OCI-LY7 (cell line): ENCODE measurements around the gene CMIP. TPM values are rescaled to one million over a fixed set of nuclear protein-coding genes. Genes with fewer than 3 reads are reported as not detected.

Experiments used
- BruUV-seq: library from RNA; stranded (reverse); fragments of 400-500 nt; replicated peaks from 2 replicates; lab custom pipeline; 2021; lab: Mats Ljungman, UMichigan
- CTCF ChIA-PET: fragments of 300-600 bp; sonication (Branson Sonifier 250); formaldehyde crosslinking; loops from one replicate; lab custom pipeline; 2022; ENCODE audit warnings: antibody characterized with exemption; ENCODE audit not compliant: unreplicated experiment; lab: Charles Lee
- POLR2A ChIA-PET: fragments of 300-600 bp; sonication (Branson Sonifier 250); formaldehyde crosslinking; loops from one replicate; lab custom pipeline; 2022; ENCODE audit warnings: antibody characterized with exemption; lab: Charles Lee
- DNase-seq: peaks from one replicate; pipeline ENCODE4 v3.0.0-alpha.2; 2015; ENCODE audit warnings: low spot score
- H2AFZ ChIP-seq: fragments of 200-600 bp; sonication (generic), shearing (Covaris generic); 2 replicates; pipeline ENCODE4 v1.6.1; 2014; ENCODE audit warnings: mild to moderate bottlenecking, antibody characterized with exemption, low read length, moderate library complexity
- H3K27ac ChIP-seq: fragments of 200-600 bp; sonication (generic); 2 replicates; pipeline ENCODE4 v1.5.1; 2014; ENCODE audit warnings: mixed run types, low read depth, mild to moderate bottlenecking, moderate library complexity, low read length, inconsistent platforms; ENCODE audit not compliant: poor library complexity, severe bottlenecking
- H3K36me3 ChIP-seq: fragments of 200-600 bp; sonication (generic); 2 replicates; pipeline ENCODE4 v1.6.1; 2014; ENCODE audit warnings: mild to moderate bottlenecking, antibody characterized with exemption, low read length, moderate library complexity, mixed read lengths; ENCODE audit not compliant: insufficient read depth
- H3K4me1 ChIP-seq: fragments of 200-600 bp; sonication (generic); 2 replicates; pipeline ENCODE4 v1.5.1; 2014; ENCODE audit warnings: mild to moderate bottlenecking, low read length; ENCODE audit not compliant: insufficient read depth, poor library complexity, severe bottlenecking
- H3K4me2 ChIP-seq: fragments of 200-600 bp; sonication (generic); 2 replicates; pipeline ENCODE4 v1.6.1; 2014; ENCODE audit warnings: mild to moderate bottlenecking, low read length
- H3K4me3 ChIP-seq: fragments of 200-600 bp; sonication (generic); 2 replicates; pipeline ENCODE4 v1.5.1; 2014; ENCODE audit warnings: mild to moderate bottlenecking, low read depth, low read length; ENCODE audit not compliant: poor library complexity, severe bottlenecking
- H3K79me2 ChIP-seq: fragments of 200-600 bp; sonication (generic); 2 replicates; pipeline ENCODE4 v1.6.1; 2016; ENCODE audit warnings: low read depth, mild to moderate bottlenecking, low read length, moderate library complexity, mixed read lengths; ENCODE audit not compliant: insufficient read depth
- H3K9me2 ChIP-seq: fragments of 200-600 bp; sonication (generic); 2 replicates; pipeline ENCODE4 v1.6.1; 2016; ENCODE audit warnings: mild to moderate bottlenecking, low read length, mixed read lengths; ENCODE audit not compliant: insufficient read depth
- H3K9me3 ChIP-seq: fragments of 200-600 bp; sonication (generic); 2 replicates; pipeline ENCODE4 v1.6.1; 2014; ENCODE audit warnings: mild to moderate bottlenecking, mixed run types, low read length, mixed read lengths
- H4K20me1 ChIP-seq: fragments of 200-600 bp; sonication (generic); 2 replicates; pipeline ENCODE4 v1.6.1; 2014; ENCODE audit warnings: mild to moderate bottlenecking, antibody characterized with exemption, low read length, moderate library complexity, mixed read lengths; ENCODE audit not compliant: insufficient read depth
- EZH2phosphoT487 ChIP-seq: fragments of 200-600 bp; sonication (generic); IDR thresholded peaks from 2 replicates; pipeline ENCODE4 v1.6.1; 2018; ENCODE audit warnings: low read depth, borderline replicate concordance, mild to moderate bottlenecking, mixed run types, antibody characterized with exemption, low read length, moderate library complexity, mixed read lengths
- intact Hi-C: fragments of 100-400 bp; cut with micrococcal nuclease; formaldehyde crosslinking; loops from one replicate; pipeline ENCODE4 v1.10.0; 2022; ENCODE audit not compliant: unreplicated experiment
- total RNA-seq, 2 experiments: library from RNA; depleted of rRNA in 1 of 2; stranded (reverse); fragments of >200 nt in 1 of 2; shearing (Covaris generic) in 1 of 2; gene quantifications; 2 replicates each; pipeline ENCODE4 v1.2.3, GENCODE V29; 2014 to 2022
- TF ChIP-seq, protein P1 (sequence below): fragments of 200-600 bp; sonication (generic); conservative IDR thresholded peaks from 2 replicates; pipeline ENCODE4 v1.5.1; 2014; ENCODE audit warnings: mild to moderate bottlenecking, antibody characterized with exemption, low read length, moderate library complexity, mixed read lengths

Gene CMIP
- total RNA-seq, 2 experiments from 2014 or later: 15.4 to 70.3 TPM

DNA sequence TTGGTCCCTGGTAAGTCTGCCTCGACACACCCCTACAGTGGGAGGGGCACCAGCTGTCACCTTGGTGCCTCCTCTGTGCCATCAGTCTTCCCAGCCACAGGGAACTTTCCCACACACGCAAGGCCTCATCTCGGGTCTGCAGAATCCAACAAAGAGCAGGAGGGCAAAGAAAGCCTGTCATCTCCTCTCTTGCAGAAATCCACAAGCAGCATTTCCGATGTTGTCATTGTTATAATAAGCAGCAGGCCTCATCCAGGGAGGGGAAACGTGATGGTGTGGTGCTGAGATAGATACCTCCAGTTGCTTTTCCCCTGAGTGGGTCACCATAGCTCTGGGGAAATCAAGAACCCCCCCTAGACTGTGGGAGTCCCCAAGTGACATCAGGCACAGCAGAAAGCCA is 110.4 kb downstream of the CMIP start:
- ChIA-PET POLR2A (no interaction called here), CTCF (no interaction called here)
- Histone ChIP-seq H3K36me3 (no peaks in the 10 kb centered on the region), H3K4me3 (no peak overlapping the region), H3K9me2 (no peaks in the 10 kb centered on the region), H2AFZ (no peak overlapping the region), H3K9me3 (no peaks in the 10 kb centered on the region), H3K4me1 (no peaks in the 10 kb centered on the region), H4K20me1 (no peaks in the 10 kb centered on the region; the same call in 1 of the 2 replicates), H3K4me2 (no peak overlapping the region), H3K27ac (no peak overlapping the region), H3K79me2 (no peaks in the 10 kb centered on the region)
- TF ChIP-seq, protein P1, sequence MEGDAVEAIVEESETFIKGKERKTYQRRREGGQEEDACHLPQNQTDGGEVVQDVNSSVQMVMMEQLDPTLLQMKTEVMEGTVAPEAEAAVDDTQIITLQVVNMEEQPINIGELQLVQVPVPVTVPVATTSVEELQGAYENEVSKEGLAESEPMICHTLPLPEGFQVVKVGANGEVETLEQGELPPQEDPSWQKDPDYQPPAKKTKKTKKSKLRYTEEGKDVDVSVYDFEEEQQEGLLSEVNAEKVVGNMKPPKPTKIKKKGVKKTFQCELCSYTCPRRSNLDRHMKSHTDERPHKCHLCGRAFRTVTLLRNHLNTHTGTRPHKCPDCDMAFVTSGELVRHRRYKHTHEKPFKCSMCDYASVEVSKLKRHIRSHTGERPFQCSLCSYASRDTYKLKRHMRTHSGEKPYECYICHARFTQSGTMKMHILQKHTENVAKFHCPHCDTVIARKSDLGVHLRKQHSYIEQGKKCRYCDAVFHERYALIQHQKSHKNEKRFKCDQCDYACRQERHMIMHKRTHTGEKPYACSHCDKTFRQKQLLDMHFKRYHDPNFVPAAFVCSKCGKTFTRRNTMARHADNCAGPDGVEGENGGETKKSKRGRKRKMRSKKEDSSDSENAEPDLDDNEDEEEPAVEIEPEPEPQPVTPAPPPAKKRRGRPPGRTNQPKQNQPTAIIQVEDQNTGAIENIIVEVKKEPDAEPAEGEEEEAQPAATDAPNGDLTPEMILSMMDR: no peak
- TF ChIP-seq EZH2phosphoT487: no peak
- no TSS peak for BruUV-seq
- DNase-seq: no peak
- intact Hi-C loops: no loop called here

DNA sequence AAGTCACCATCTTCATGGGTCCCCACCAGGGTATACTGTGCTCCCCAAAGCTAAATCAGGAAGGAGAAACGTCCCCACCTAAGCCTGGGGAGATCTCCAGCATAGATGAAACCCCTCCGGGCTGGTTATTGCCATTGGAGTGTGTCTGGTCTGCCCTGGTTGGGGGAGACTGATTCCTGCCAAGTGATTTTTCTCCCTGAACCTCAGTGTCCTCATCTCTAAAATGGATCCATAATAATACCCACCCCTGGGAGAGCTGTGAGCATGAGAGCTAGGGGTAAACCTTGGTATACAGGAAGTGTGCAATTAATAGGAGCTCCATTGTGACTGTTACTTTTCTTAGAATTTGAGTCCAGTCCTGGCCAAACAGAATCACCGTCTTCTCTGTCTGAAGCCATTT is 111.1 kb downstream of the CMIP start:
- Histone ChIP-seq H3K4me3 (no peak overlapping the region), H3K9me2 (no peaks in the 10 kb centered on the region), H3K27ac (no peak overlapping the region), H2AFZ (no peak overlapping the region), H3K4me1 (no peaks in the 10 kb centered on the region), H3K9me3 (no peaks in the 10 kb centered on the region), H3K79me2 (no peaks in the 10 kb centered on the region), H3K4me2 (no peak overlapping the region), H3K36me3 (no peaks in the 10 kb centered on the region), H4K20me1 (no peaks in the 10 kb centered on the region)
- no peak for DNase-seq
- TF ChIP-seq, protein P1: no peak
- no peak for TF ChIP-seq EZH2phosphoT487
- BruUV-seq: no TSS peak
- CTCF ChIA-PET: no interaction called here
- POLR2A ChIA-PET: no interaction called here
- intact Hi-C loops: no loop called here

DNA sequence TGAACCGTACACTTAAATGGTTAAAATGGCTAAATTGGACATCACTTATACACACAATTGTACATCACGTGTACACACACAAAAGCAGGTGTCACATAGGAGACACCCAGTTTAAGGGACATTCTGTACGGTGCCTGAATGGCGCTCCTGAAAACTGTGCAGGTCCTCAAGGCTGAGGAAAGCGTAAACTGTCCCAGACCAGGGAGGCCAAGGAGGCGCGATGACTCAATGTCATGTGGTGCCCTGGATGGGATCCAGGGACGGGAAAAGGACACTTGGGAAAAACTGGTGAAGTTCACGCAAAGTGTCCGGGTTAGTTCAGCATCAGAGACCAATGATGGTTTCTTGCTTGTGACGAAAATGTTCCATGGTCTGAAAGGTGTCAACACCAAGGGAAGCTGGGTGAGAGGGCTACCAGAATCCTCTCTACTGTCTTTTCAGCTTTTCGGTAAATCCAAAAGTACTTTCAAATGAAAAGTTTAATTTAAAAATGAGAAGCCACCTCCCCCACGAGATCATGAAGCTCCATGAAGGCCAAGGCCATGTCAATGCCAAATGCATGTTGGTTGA is 112.2 kb downstream of the CMIP start:
- POLR2A ChIA-PET: interaction anchor here (0.7 kb wide), 1 partner anchor 34 kb away, joined by 4 read pairs; no protein-coding TSS in a partner anchor
- intact Hi-C loops: no loop called here
- Histone ChIP-seq H3K4me2 (no peak overlapping the region), H4K20me1 (no peaks in the 10 kb centered on the region), H3K9me2 (no peaks in the 10 kb centered on the region), H3K4me3 (no peak overlapping the region), H3K79me2 (no peaks in the 10 kb centered on the region), H3K9me3 (no peaks in the 10 kb centered on the region), H2AFZ (no peak overlapping the region), H3K4me1 (no peaks in the 10 kb centered on the region), H3K36me3 (no peaks in the 10 kb centered on the region), H3K27ac (no peak overlapping the region)
- no peak for TF ChIP-seq EZH2phosphoT487
- TF ChIP-seq, protein P1: no peak
- DNase-seq: no peak
- CTCF ChIA-PET: no interaction called here
- BruUV-seq: no TSS peak
